SK-N-SH treated with all-trans-retinoic acid at 6 μM for 48 hours (cell line): ENCODE results near the gene GNAZ.

Experiments used
- RARB ChIP-seq: fragments of 250-450 bp; sonication (Bioruptor Pico); IDR thresholded peaks from 2 replicates; pipeline ENCODE4 v1.8.0; 2021; ENCODE audit warnings: mild to moderate bottlenecking, moderate library complexity
- TOX ChIP-seq: fragments of 250-450 bp; sonication (Bioruptor Pico); IDR thresholded peaks from 2 replicates; pipeline ENCODE4 v1.8.0; 2021; ENCODE audit warnings: mild to moderate bottlenecking, moderate library complexity, borderline replicate concordance
- ZFP3 ChIP-seq: fragments of 250-450 bp; sonication (Bioruptor Pico); IDR thresholded peaks from 2 replicates; pipeline ENCODE4 v1.5.0; 2020; ENCODE audit warnings: mild to moderate bottlenecking, moderate library complexity
- TF ChIP-seq, protein P1 (sequence below): fragments of 250-450 bp; sonication (Bioruptor Pico); IDR thresholded peaks from 2 replicates; pipeline ENCODE4 v1.8.0; 2020; ENCODE audit warnings: mild to moderate bottlenecking, moderate library complexity, borderline replicate concordance

GRCh38 chr22:23086263-23086662, 15.9 kb downstream of the GNAZ start:
- TF ChIP-seq, protein P1, sequence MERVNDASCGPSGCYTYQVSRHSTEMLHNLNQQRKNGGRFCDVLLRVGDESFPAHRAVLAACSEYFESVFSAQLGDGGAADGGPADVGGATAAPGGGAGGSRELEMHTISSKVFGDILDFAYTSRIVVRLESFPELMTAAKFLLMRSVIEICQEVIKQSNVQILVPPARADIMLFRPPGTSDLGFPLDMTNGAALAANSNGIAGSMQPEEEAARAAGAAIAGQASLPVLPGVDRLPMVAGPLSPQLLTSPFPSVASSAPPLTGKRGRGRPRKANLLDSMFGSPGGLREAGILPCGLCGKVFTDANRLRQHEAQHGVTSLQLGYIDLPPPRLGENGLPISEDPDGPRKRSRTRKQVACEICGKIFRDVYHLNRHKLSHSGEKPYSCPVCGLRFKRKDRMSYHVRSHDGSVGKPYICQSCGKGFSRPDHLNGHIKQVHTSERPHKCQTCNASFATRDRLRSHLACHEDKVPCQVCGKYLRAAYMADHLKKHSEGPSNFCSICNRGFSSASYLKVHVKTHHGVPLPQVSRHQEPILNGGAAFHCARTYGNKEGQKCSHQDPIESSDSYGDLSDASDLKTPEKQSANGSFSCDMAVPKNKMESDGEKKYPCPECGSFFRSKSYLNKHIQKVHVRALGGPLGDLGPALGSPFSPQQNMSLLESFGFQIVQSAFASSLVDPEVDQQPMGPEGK = no peak
- no peak for TF ChIP-seq ZFP3 (CRISPR knock-in tag)
- no peak for TF ChIP-seq TOX (CRISPR knock-in tag)
- TF ChIP-seq RARB = no peak
